GM12891 (cell line): ENCODE measurements around the gene PPP1R26.

Experiments used
- POLR2A ChIP-seq: IDR thresholded peaks from 2 replicates; pipeline ENCODE4 v1.6.1; 2011; ENCODE audit warnings: low read depth, low read length, control low read depth
- POLR2AphosphoS5 ChIP-seq: IDR thresholded peaks from 2 replicates; pipeline ENCODE4 v1.6.1; 2011; ENCODE audit warnings: low read depth, low read length, control low read depth
- TAF1 ChIP-seq: IDR thresholded peaks from 2 replicates; pipeline ENCODE4 v1.6.1; 2011; ENCODE audit warnings: low read depth, low read length, control low read depth

DNA sequence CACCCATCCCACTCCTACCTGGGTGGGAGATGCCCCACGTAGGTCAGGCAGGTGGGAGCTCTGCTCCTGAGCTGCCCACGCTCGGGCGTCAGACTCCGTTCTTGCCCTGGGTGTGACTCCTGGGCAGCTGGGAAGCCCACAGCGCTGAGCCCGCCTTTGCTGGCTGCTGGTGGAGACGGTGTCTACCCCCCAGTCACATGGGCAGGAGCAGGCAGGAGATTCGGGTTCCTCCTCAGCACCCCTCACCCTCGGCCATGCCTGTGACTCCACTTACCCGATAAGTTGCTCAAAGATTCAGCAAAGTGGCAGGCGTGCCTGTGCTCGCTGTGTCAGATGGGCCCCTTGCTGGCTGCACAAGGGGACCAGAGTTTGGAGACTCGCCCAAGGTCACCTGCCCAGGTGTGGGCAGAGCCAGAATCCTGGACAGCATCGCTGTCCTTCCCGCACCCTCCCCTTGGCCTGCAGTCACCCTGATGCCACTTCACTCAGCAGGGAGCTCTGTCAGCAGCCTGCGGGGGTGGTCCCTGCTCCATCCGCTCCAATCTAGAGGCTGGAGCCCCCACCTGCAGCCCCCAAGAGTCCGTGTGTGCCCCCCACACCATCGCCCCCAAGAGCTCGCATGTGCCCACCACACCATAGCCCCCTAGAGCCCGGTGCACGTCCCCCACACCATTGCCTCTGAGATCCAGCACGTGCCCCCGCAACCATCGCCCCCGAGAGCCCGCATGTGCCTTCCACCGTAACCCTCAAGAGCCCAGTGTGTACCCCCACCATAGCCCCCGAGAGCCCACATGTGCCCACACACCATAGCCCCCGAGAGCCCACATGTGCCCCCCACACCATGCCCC, 45.9 kb downstream of the PPP1R26 start:
- TF ChIP-seq TAF1 (no peak), POLR2A (no peak), POLR2AphosphoS5 (no peak)
